Naive thymus-derived CD8-positive, alpha-beta T cell (primary cell): Measurements from ENCODE around the gene OPCML. TPM values are rescaled to one million over a fixed set of nuclear protein-coding genes. Genes with fewer than 3 reads are reported as not detected.

Experiments
- ATAC-seq, 2 donors: fragments of 150-1000 bp; cut with Tn5 transposase in 1 of 2; sonication (Bioruptor Pico), chemical (Tn5 transposase) in 1 of 2; 1 replicate in 1 of 2; 2 replicates in 1 of 2; pipeline ENCODE4 v1.10.0; 2021; ENCODE audit warnings: mild to moderate bottlenecking in 2 of 2, moderate library complexity in 2 of 2
- POLR2A ChIA-PET: fragments of 350-600 bp; sonication (Branson Sonifier 250); formaldehyde crosslinking; loops from one replicate; lab custom pipeline; 2021; ENCODE audit warnings: antibody characterized with exemption; lab: Charles Lee
- DNase-seq, 10 donors: peaks; one replicate each; pipeline versions ENCODE4 v3.0.0 to v3.0.0-alpha.2; 2020 to 2022
- H3K27ac Mint-ChIP-seq, 10 donors: one replicate each; pipeline ENCODE4 v1.8.0; 2020 to 2022; ENCODE audit warnings: mild to moderate bottlenecking in 10 of 10, mixed read lengths in 10 of 10, moderate library complexity in 4 of 10, inconsistent platforms in 1 of 10
- H3K27me3 Mint-ChIP-seq, 5 donors: one replicate each; pipeline ENCODE4 v1.8.0; 2021 to 2022; ENCODE audit warnings: mixed read lengths in 5 of 5
- H3K36me3 Mint-ChIP-seq, 3 donors: one replicate each; pipeline ENCODE4 v1.8.0; 2020 to 2022; ENCODE audit warnings: mixed read lengths in 3 of 3, mild to moderate bottlenecking in 2 of 3, inconsistent platforms in 1 of 3
- H3K4me1 Mint-ChIP-seq, 4 donors: one replicate each; pipeline ENCODE4 v1.8.0; 2021 to 2022; ENCODE audit warnings: mixed read lengths in 4 of 4
- H3K4me3 Mint-ChIP-seq, 10 donors: one replicate each; pipeline ENCODE4 v1.8.0; 2020 to 2022; ENCODE audit warnings: mild to moderate bottlenecking in 10 of 10, mixed read lengths in 10 of 10, moderate library complexity in 6 of 10, inconsistent platforms in 1 of 10
- H3K9me3 Mint-ChIP-seq, 9 donors: one replicate each; pipeline ENCODE4 v1.8.0; 2020 to 2022; ENCODE audit warnings: mixed read lengths in 9 of 9, mild to moderate bottlenecking in 3 of 9, inconsistent platforms in 1 of 9, moderate library complexity in 1 of 9
- polyA plus RNA-seq, 3 donors: library from polyadenylated mRNA; unstranded; fragments of 300-500 nt; fragmentation: Illumina TruSeq; gene quantifications; one replicate each; pipeline ENCODE4 v1.2.3, GENCODE V29; 2021
- total RNA-seq, 8 experiments: library from RNA in 2 of 8; stranded (reverse) in 2 of 8; gene quantifications; one replicate each; pipeline ENCODE4 v1.2.3 and lab custom pipeline; 2021 to 2026

The OPCML gene
- total and polyA plus RNA-seq, 5 experiments from 2014 or later: not detected

DNA sequence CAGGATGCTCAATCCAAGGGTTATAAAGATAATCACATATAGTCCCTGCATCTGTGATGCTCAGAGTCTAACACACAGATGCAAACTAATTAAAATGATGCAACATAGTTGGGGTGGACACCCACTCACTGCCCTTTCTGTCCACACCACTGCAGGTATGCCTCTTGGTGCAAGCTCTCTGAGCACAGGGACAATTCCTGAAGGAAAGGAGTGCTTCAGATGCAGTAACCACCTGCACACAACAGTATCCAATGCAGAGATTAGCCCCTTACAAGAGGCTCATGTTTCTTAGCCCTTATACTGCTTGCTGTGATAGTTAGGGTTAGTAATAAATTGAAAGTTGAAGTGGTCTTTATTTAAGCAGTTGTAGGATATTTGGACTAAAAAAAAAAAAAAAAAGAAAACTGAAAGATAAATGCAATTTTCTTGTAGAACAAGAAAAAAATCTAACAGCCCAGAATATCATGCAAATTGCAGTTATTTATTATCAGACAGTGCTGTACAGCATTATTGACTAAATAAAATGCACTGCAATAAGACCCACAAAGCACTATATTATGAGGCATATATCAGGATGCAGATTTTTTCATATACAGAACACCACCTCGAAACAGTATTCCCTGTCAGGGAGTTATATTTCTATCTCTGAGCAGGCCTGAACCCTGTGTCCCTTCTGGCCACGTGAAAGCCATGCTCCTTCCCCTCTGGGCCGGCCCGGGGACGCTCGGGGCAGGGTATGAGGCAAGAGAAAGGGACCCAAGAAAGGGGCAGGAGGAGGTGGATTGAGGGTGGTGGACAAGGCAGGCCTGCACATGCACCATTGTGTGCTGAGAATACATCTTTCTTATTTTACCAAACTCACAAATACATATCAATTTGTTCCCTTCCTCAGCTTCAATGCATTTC, 260.2 kb downstream of the OPCML start:
- ATAC-seq: no peak
- Mint-ChIP-seq H3K4me1 (no peaks in the 10 kb centered on the region), H3K4me3 (no peak overlapping the region), H3K9me3 (peaks cover 0 to 4% (median 0%) of the 10 kb centered on the region in 9 donors), H3K27ac (no peak overlapping the region), H3K36me3 (no peaks in the 10 kb centered on the region), H3K27me3 (peaks cover 0 to 7% (median 0%) of the 10 kb centered on the region in 5 donors)
- DNase-seq: no peak
- POLR2A ChIA-PET: no interaction called here

DNA sequence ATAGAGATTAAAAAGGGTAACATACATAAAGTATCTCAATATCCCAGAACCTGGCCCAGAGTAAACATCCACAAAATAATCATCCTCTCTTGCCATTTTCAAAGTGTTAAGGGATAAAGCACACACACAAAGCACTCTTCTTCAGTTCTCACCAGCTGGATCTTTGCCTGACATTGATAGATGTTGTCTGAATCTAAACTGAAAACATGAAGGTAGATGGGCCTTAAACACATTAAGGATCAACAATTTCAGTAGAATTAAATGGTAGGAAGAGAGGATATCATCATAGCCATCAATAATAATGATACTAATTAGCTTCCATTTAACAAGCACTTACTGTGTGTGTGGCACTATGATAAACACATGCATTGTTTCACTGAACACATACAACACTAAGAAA, 261.1 kb downstream of the OPCML start:
- Mint-ChIP-seq H3K4me3 (no peak overlapping the region), H3K27me3 (peaks cover 0 to 7% (median 0%) of the 10 kb centered on the region in 5 donors), H3K9me3 (peaks cover 0 to 4% (median 0%) of the 10 kb centered on the region in 9 donors), H3K27ac (no peak overlapping the region), H3K36me3 (no peaks in the 10 kb centered on the region), H3K4me1 (no peaks in the 10 kb centered on the region)
- POLR2A ChIA-PET: no interaction called here
- no peak for DNase-seq
- ATAC-seq: no peak

- Mint-ChIP-seq H3K4me3 (no peak overlapping the region), H3K27ac (no peak overlapping the region), H3K36me3 (no peaks in the 10 kb centered on the region), H3K9me3 (peaks cover 0 to 12% (median 0%) of the 10 kb centered on the region in 9 donors), H3K27me3 (peaks cover 0 to 7% (median 0%) of the 10 kb centered on the region in 5 donors), H3K4me1 (peaks cover 0 to 2% (median 0%) of the 10 kb centered on the region in 4 donors)
- POLR2A ChIA-PET: no interaction called here
- DNase-seq (no peak), ATAC-seq (no peak)
Observed at GRCh38 chr11:133269267-133269666, 263.0 kb downstream of the OPCML start.

DNA sequence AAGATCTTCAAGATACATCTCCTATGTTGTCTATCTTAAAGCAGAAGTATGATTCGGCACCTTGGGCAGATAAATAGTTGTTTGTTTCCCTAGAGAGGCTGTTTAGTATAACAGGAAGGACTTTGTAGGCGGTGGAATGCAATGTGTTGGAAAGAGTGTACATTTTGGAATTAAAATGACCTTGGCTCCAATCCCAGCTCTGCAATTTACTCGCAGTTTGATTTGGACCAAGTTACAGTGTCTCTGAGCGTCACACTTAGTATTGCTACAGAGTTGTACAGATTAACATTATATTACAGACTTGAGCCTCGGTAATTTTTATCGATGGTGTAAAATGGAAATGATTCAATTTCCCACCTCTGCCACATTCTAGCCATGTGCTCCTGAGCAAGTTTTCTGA, 265.3 kb downstream of the OPCML start:
- H3K27ac Mint-ChIP-seq: no peak overlapping the region
- H3K36me3 Mint-ChIP-seq: no peaks in the 10 kb centered on the region
- no peak for ATAC-seq
- peaks cover 0 to 2% (median 0%) of the 10 kb centered on the region in 4 donors for H3K4me1 Mint-ChIP-seq
- H3K4me3 Mint-ChIP-seq: no peak overlapping the region
- H3K9me3 Mint-ChIP-seq: peaks cover 0 to 12% (median 0%) of the 10 kb centered on the region in 9 donors
- peaks cover 0 to 11% (median 2%) of the 10 kb centered on the region in 5 donors for H3K27me3 Mint-ChIP-seq
- DNase-seq: no peak
- POLR2A ChIA-PET: no interaction called here

DNA sequence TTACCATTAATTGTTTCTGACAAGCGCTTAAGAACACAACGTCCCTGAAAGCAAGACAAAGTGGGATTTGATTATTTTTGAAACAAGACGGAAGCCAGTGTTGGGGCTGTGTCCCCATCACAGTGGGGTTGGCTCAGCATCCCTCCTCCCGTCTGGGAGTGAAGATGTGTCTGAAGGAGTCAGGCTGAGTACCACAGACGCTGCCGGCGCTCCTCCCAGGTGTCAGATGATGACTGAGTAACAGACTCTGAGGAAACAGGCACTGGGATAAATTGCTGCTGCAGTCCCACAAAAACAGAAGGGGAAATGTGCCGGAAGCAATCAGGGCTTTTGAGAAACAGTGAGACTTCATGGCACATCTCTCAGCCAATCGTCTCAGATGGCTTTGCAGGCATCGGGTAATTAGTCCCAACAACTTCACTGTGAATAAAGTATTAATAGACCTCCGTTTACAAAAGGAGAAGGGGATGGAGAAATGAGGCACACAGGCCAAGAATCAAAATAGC, 266.7 kb downstream of the OPCML start:
- Mint-ChIP-seq H3K27me3 (peaks cover 0 to 11% (median 2%) of the 10 kb centered on the region in 5 donors), H3K4me3 (no peak overlapping the region), H3K9me3 (peaks cover 0 to 12% (median 0%) of the 10 kb centered on the region in 9 donors), H3K27ac (no peak overlapping the region), H3K4me1 (peaks cover 0 to 2% (median 0%) of the 10 kb centered on the region in 4 donors), H3K36me3 (no peaks in the 10 kb centered on the region)
- ATAC-seq: no peak
- no peak for DNase-seq
- POLR2A ChIA-PET: no interaction called here

GRCh38 chr11:133263332-133263731, 269.0 kb downstream of the OPCML start:
- peaks cover 0 to 22% (median 0%) of the 10 kb centered on the region in 9 donors for H3K9me3 Mint-ChIP-seq
- POLR2A ChIA-PET: no interaction called here
- no peak overlapping the region for H3K27ac Mint-ChIP-seq
- DNase-seq: no peak
- peaks cover 0 to 2% (median 0%) of the 10 kb centered on the region in 4 donors for H3K4me1 Mint-ChIP-seq
- H3K36me3 Mint-ChIP-seq: no peaks in the 10 kb centered on the region
- no peak for ATAC-seq
- peaks cover 0 to 18% (median 2%) of the 10 kb centered on the region in 5 donors for H3K27me3 Mint-ChIP-seq
- no peak overlapping the region for H3K4me3 Mint-ChIP-seq

DNA sequence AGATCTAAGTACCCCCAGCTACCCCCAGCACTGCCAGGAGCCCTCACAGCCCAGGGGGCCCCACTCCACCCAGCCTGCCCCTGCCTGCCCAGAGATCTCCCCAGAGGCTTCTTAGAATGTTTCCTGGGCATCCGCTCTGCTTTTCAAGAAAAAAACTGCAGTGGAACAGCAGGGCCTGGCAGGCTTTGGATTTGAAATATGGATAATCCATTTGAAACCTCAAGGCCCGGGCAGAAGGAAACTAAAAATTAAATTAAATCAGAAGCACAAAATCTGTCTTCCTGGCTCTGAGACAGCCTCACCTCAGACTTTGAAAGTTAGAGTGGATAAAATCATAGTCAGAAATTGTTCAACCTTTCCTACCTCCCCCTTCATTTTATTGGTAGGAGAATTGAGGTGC, 273.6 kb downstream of the OPCML start:
- Mint-ChIP-seq H3K27me3 (peaks cover 0 to 29% (median 4%) of the 10 kb centered on the region in 5 donors), H3K4me1 (no peaks in the 10 kb centered on the region), H3K9me3 (peaks cover 0 to 23% (median 4%) of the 10 kb centered on the region in 9 donors), H3K4me3 (no peak overlapping the region), H3K36me3 (peaks cover 0 to 5% (median 0%) of the 10 kb centered on the region in 3 donors), H3K27ac (no peak overlapping the region)
- DNase-seq: no peak
- ATAC-seq: no peak
- POLR2A ChIA-PET: no interaction called here

DNA sequence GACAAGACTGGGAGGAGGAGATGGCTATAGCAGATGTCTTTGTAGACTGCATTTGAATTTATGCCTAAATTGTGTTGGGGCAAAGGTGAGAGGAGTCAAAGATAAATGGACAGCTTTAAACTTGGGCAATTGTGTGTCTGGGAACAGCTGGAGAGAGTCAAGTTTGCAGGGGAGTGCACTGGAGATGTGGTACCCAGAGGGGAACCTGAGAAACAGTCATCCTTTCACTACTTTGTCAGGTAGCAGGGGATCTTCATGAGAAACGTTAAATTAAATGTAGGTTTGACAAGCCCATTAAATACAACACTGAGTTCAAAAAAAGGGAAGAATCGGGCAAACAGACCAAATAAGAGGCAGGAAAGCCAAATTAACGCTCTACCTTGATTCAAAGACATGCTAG, 277.7 kb downstream of the OPCML start:
- peaks cover 0 to 5% (median 0%) of the 10 kb centered on the region in 3 donors for H3K36me3 Mint-ChIP-seq
- H3K4me1 Mint-ChIP-seq: no peaks in the 10 kb centered on the region
- no peak overlapping the region for H3K27ac Mint-ChIP-seq
- peaks cover 0 to 14% (median 4%) of the 10 kb centered on the region in 5 donors for H3K27me3 Mint-ChIP-seq
- H3K9me3 Mint-ChIP-seq: peaks cover 0 to 23% (median 3%) of the 10 kb centered on the region in 9 donors
- POLR2A ChIA-PET: no interaction called here
- no peak overlapping the region for H3K4me3 Mint-ChIP-seq
- DNase-seq: no peak
- no peak for ATAC-seq

- Mint-ChIP-seq H3K27ac (no peak overlapping the region), H3K4me1 (peaks cover 0 to 1% (median 0%) of the 10 kb centered on the region in 4 donors), H3K36me3 (peaks cover 0 to 5% (median 0%) of the 10 kb centered on the region in 3 donors), H3K27me3 (peaks cover 0 to 15% (median 4%) of the 10 kb centered on the region in 5 donors), H3K4me3 (no peak overlapping the region), H3K9me3 (peaks cover 0 to 28% (median 4%) of the 10 kb centered on the region in 9 donors)
- ATAC-seq: no peak
- POLR2A ChIA-PET: no interaction called here
- DNase-seq: no peak
Observed at GRCh38 chr11:133253570-133253969, 278.7 kb downstream of the OPCML start.

DNA sequence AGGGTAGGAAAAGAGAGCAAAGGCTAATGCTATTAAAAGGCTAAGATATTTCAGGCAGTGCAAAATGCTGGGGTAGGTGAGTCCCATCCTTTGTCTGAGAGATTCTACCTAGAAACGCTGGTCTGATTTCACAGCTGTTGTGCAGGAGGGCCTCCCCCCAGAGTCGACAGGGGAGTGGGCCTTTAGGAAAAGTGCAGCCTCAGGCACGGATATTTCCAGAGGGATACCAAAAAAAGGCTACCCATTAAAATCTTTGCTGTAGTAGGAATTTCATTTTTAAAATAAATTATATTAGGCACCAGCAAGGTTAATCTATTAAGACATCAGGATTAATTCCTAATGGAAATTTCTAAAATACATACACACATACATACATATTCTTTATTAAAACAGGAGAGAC, 280.5 kb downstream of the OPCML start:
- Mint-ChIP-seq H3K4me3 (no peak overlapping the region), H3K36me3 (peaks cover 0 to 5% (median 0%) of the 10 kb centered on the region in 3 donors), H3K9me3 (peaks cover 2 to 30% (median 4%) of the 10 kb centered on the region in 9 donors), H3K4me1 (peaks cover 0 to 3% (median 0%) of the 10 kb centered on the region in 4 donors), H3K27me3 (peaks cover 0 to 22% (median 4%) of the 10 kb centered on the region in 5 donors), H3K27ac (no peak overlapping the region)
- DNase-seq (no peak), ATAC-seq (no peak)
- POLR2A ChIA-PET: no interaction called here

DNA sequence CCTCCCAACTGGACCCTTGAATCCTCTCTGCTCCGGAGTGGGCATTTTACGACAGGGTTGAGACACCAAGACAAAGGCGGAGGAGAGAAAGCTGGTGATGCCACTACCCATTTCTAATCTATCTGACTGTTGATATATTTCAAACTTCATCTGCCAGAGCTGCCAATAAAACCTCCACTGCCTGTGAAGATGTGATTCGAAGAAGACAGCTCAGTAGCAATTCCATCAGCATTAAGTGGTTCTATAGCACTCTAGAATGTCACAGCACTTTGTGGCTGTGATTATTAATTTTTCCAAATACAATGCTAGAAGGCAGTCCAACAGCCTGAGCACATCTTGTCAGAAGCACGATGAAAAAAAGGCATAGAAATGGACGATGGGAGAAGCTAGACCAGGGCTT, 282.8 kb downstream of the OPCML start:
- DNase-seq (no peak), ATAC-seq (no peak)
- Mint-ChIP-seq H3K27ac (no peak overlapping the region), H3K27me3 (peaks cover 0 to 20% (median 5%) of the 10 kb centered on the region in 5 donors), H3K9me3 (peaks cover 2 to 27% (median 4%) of the 10 kb centered on the region in 9 donors), H3K36me3 (peaks cover 0 to 5% (median 0%) of the 10 kb centered on the region in 3 donors), H3K4me3 (no peak overlapping the region), H3K4me1 (peaks cover 0 to 3% (median 0%) of the 10 kb centered on the region in 4 donors)
- POLR2A ChIA-PET: no interaction called here

DNA sequence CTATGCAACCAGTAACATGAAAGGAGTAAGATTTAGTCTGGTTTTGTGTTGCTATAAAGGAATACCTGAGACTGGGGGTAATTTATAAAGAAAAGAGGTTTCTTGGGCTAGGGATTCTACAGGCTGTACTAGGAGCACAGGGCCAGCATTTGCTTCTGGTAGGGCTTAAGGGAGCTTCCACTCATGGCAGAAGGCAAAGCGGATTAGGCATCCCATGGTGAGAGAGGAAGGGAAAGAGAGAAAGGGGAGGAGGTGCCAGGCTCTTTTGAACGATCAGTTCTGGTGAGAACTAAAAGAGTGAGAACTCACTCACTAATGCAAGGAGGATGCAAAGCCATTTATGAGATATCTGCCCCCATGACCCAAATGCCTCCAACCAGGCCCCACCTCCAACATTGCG, 283.2 kb downstream of the OPCML start:
- H3K27me3 Mint-ChIP-seq: peaks cover 0 to 16% (median 5%) of the 10 kb centered on the region in 5 donors
- POLR2A ChIA-PET: no interaction called here
- no peak overlapping the region for H3K4me3 Mint-ChIP-seq
- H3K36me3 Mint-ChIP-seq: peaks cover 0 to 4% (median 0%) of the 10 kb centered on the region in 3 donors
- H3K9me3 Mint-ChIP-seq: peaks cover 0 to 27% (median 3%) of the 10 kb centered on the region in 9 donors
- no peak for DNase-seq
- ATAC-seq: no peak
- H3K27ac Mint-ChIP-seq: no peak overlapping the region
- peaks cover 0 to 3% (median 0%) of the 10 kb centered on the region in 4 donors for H3K4me1 Mint-ChIP-seq

DNA sequence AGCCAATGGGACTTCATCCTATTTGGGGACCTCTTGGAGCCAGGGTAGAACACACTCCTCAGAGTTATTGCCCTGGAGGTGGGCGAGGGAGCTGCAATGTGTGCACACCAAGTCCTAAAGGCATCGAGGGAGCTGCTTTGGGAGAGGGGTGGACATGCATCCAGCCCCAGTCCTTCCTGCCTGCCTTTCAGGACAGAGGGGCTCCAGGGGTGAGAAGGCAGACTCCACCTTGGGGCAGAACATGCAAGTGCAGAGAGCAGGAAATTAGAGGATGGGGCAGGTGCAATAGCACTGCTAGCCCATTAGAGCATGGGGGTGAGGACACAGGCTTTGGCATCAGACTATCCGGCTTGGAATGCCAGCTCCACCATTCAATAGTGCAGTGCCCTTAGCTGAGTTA, 288.5 kb downstream of the OPCML start:
- POLR2A ChIA-PET: no interaction called here
- H3K4me3 Mint-ChIP-seq: no peak overlapping the region
- H3K27ac Mint-ChIP-seq: no peak overlapping the region
- H3K27me3 Mint-ChIP-seq: peaks cover 2 to 24% (median 5%) of the 10 kb centered on the region in 5 donors
- H3K9me3 Mint-ChIP-seq: peaks cover 0 to 25% (median 2%) of the 10 kb centered on the region in 9 donors
- H3K4me1 Mint-ChIP-seq: peaks cover 0 to 3% (median 0%) of the 10 kb centered on the region in 4 donors
- ATAC-seq (no peak), DNase-seq (no peak)
- peaks cover 0 to 2% (median 0%) of the 10 kb centered on the region in 3 donors for H3K36me3 Mint-ChIP-seq
